CD4-positive, alpha-beta T cell (primary cell): ENCODE results near the gene LST1. TPM values are rescaled to one million over a fixed set of nuclear protein-coding genes. Genes with fewer than 3 reads are reported as not detected.

ENCODE experiments used
- ATAC-seq: fragments of 200-7000 bp; cut with Tn5 transposase; one replicate; pipeline ENCODE4 v1.10.0; 2022; ENCODE audit warnings: mild to moderate bottlenecking; ENCODE audit not compliant: poor library complexity
- CTCF ChIA-PET: fragments of 350-600 bp; sonication (Branson Sonifier 250); formaldehyde crosslinking; loops from one replicate; lab custom pipeline; 2021; ENCODE audit warnings: antibody characterized with exemption, inconsistent platforms; lab: Charles Lee
- POLR2A ChIA-PET: fragments of 350-600 bp; sonication (Branson Sonifier 250); formaldehyde crosslinking; loops from one replicate; lab custom pipeline; 2021; ENCODE audit warnings: antibody characterized with exemption, inconsistent platforms; lab: Charles Lee
- DNase-seq, 14 experiments: peaks; one replicate each; pipeline ENCODE4 v3.0.0-alpha.2; 2013 to 2020; ENCODE audit warnings: mixed read lengths in 2 of 14
- H3K27ac ChIP-seq, 2 donors: one replicate each; pipeline versions ENCODE4 v1.5.1 to v1.7.0; 2013; ENCODE audit warnings: low read length in 2 of 2, low read depth in 1 of 2, mild to moderate bottlenecking in 1 of 2
- H3K27me3 ChIP-seq, 2 experiments: 1 replicate in 1 of 2; 2 replicates in 1 of 2; pipeline versions ENCODE4 v1.6.1 to v1.7.0; 2013; ENCODE audit warnings: low read length in 2 of 2, control low read depth in 1 of 2, mild to moderate bottlenecking in 1 of 2, moderate library complexity in 1 of 2; ENCODE audit not compliant: insufficient read depth in 2 of 2, control insufficient read depth in 1 of 2
- H3K36me3 ChIP-seq: one replicate; pipeline ENCODE4 v1.6.1; 2013; ENCODE audit warnings: low read length, control low read depth; ENCODE audit not compliant: insufficient read depth
- H3K4me1 ChIP-seq: one replicate; pipeline ENCODE4 v1.6.1; 2013; ENCODE audit warnings: low read length, control low read depth; ENCODE audit not compliant: insufficient read depth
- H3K4me3 ChIP-seq: one replicate; pipeline ENCODE4 v1.5.1; 2013; ENCODE audit warnings: mild to moderate bottlenecking, low read length, moderate library complexity
- H3K9me3 ChIP-seq, 2 experiments: 1 replicate in 1 of 2; 2 replicates in 1 of 2; pipeline versions ENCODE4 v1.6.1 to v1.7.0; 2013; ENCODE audit warnings: low read length in 2 of 2, mild to moderate bottlenecking in 2 of 2, control low read depth in 1 of 2, moderate library complexity in 1 of 2; ENCODE audit not compliant: control insufficient read depth in 1 of 2, insufficient read depth in 1 of 2
- H3K27ac Mint-ChIP-seq: one replicate; pipeline ENCODE4 v1.8.0; 2020; ENCODE audit warnings: mixed read lengths
- H3K27me3 Mint-ChIP-seq: one replicate; pipeline ENCODE4 v1.8.0; 2021; ENCODE audit warnings: mixed read lengths
- H3K36me3 Mint-ChIP-seq: one replicate; pipeline ENCODE4 v1.8.0; 2021; ENCODE audit warnings: low read depth, mixed read lengths
- H3K4me1 Mint-ChIP-seq: one replicate; pipeline ENCODE4 v1.8.0; 2021; ENCODE audit warnings: low read depth, mixed read lengths
- H3K4me3 Mint-ChIP-seq: one replicate; pipeline ENCODE4 v1.8.0; 2020; ENCODE audit warnings: mild to moderate bottlenecking, mixed read lengths
- H3K9me3 Mint-ChIP-seq: one replicate; pipeline ENCODE4 v1.8.0; 2020; ENCODE audit warnings: mixed read lengths
- intact Hi-C, 2 experiments: fragments of 100-400 bp; cut with DNase I in 1 of 2; cut with micrococcal nuclease in 1 of 2; formaldehyde crosslinking; loops; one replicate each; pipeline versions ENCODE4 v1.15.1 to v1.9.0; 2023 to 2025; cut with DNase I, micrococcal nuclease
- total RNA-seq, 174 experiments: library from RNA in 2 of 174; stranded (reverse) in 2 of 174; gene quantifications; one replicate each; pipeline ENCODE4 v1.2.3 and lab custom pipeline; 2021 to 2026
- TF ChIP-seq, protein P1 (sequence below): fragments of 200-600 bp; IDR thresholded peaks from one replicate; pipeline ENCODE4 v1.8.0; 2022; ENCODE audit warnings: antibody characterized with exemption, mild to moderate bottlenecking

The LST1 gene
- total RNA-seq, 2 experiments from 2014 or later = 8.9 to 10.3 TPM

DNA sequence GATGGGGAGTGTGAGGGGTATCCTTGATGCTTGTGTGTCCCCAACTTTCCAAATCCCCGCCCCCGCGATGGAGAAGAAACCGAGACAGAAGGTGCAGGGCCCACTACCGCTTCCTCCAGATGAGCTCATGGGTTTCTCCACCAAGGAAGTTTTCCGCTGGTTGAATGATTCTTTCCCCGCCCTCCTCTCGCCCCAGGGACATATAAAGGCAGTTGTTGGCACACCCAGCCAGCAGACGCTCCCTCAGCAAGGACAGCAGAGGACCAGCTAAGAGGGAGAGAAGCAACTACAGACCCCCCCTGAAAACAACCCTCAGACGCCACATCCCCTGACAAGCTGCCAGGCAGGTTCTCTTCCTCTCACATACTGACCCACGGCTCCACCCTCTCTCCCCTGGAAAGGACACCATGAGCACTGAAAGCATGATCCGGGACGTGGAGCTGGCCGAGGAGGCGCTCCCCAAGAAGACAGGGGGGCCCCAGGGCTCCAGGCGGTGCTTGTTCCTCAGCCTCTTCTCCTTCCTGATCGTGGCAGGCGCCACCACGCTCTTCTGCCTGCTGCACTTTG, 10.7 kb upstream of the LST1 start, which contains the start of gene TNF:
Gene TNF (plus strand): TSS at position 231 of the 567 bp plus-strand sequence. CDS start 177 bp downstream, at position 408.
- peak within 1 kb of the TSS; percentile 95 for H3K27ac Mint-ChIP-seq
- peak within 1 kb of the TSS; percentile 75 for H3K4me3 ChIP-seq
- ATAC-seq (peak; percentile 14), DNase-seq (peak in 13 of 14 experiments; percentile 47 to 93 (median 64))
- no peaks in the 10 kb centered on the region for H3K9me3 ChIP-seq
- no peaks in the 10 kb centered on the region for H3K27me3 ChIP-seq
- H3K4me3 Mint-ChIP-seq = peak within 1 kb of the TSS; percentile 95
- H3K27ac ChIP-seq = peak within 1 kb of the TSS; percentile 84 to 87
- H3K4me1 Mint-ChIP-seq = peaks cover 95% of the 10 kb centered on the region
- no peaks in the 10 kb centered on the region for H3K27me3 Mint-ChIP-seq
- CTCF ChIA-PET = interaction anchor here (1.3 to 16.9 kb wide), 3 partner anchors 19 to 26 kb away, joined by 4 to 353 read pairs (median 169); partner anchors contain the start of genes ATP6V1G2, NCR3 and NFKBIL1
- no peaks in the 10 kb centered on the region for H3K9me3 Mint-ChIP-seq
- H3K4me1 ChIP-seq = peaks cover 97% of the 10 kb centered on the region
- peaks cover 50% of the 10 kb centered on the region for H3K36me3 Mint-ChIP-seq
- intact Hi-C loops = no loop called here
- peaks cover 31% of the 10 kb centered on the region for H3K36me3 ChIP-seq
- POLR2A ChIA-PET = interaction anchor here (0.8 to 34.9 kb wide), 7 partner anchors 4 to 240 kb away, joined by 3 to 1160 read pairs (median 42); partner anchors contain the start of genes ATP6V1G2, BAG6, DDX39B and HSPA1A
- TF ChIP-seq, protein P1, sequence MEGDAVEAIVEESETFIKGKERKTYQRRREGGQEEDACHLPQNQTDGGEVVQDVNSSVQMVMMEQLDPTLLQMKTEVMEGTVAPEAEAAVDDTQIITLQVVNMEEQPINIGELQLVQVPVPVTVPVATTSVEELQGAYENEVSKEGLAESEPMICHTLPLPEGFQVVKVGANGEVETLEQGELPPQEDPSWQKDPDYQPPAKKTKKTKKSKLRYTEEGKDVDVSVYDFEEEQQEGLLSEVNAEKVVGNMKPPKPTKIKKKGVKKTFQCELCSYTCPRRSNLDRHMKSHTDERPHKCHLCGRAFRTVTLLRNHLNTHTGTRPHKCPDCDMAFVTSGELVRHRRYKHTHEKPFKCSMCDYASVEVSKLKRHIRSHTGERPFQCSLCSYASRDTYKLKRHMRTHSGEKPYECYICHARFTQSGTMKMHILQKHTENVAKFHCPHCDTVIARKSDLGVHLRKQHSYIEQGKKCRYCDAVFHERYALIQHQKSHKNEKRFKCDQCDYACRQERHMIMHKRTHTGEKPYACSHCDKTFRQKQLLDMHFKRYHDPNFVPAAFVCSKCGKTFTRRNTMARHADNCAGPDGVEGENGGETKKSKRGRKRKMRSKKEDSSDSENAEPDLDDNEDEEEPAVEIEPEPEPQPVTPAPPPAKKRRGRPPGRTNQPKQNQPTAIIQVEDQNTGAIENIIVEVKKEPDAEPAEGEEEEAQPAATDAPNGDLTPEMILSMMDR = no peak

DNA sequence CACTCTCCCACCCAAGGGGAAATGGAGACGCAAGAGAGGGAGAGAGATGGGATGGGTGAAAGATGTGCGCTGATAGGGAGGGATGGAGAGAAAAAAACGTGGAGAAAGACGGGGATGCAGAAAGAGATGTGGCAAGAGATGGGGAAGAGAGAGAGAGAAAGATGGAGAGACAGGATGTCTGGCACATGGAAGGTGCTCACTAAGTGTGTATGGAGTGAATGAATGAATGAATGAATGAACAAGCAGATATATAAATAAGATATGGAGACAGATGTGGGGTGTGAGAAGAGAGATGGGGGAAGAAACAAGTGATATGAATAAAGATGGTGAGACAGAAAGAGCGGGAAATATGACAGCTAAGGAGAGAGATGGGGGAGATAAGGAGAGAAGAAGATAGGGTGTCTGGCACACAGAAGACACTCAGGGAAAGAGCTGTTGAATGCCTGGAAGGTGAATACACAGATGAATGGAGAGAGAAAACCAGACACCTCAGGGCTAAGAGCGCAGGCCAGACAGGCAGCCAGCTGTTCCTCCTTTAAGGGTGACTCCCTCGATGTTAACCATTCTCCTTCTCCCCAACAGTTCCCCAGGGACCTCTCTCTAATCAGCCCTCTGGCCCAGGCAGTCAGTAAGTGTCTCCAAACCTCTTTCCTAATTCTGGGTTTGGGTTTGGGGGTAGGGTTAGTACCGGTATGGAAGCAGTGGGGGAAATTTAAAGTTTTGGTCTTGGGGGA, 10.0 kb upstream of the LST1 start:
- H3K9me3 ChIP-seq = no peaks in the 10 kb centered on the region
- Mint-ChIP-seq H3K4me1 (peaks cover 91% of the 10 kb centered on the region), H3K36me3 (peaks cover 57% of the 10 kb centered on the region), H3K4me3 (peak overlapping the region; percentile 95), H3K9me3 (no peaks in the 10 kb centered on the region), H3K27ac (peak overlapping the region; percentile 95), H3K27me3 (no peaks in the 10 kb centered on the region)
- ATAC-seq (no peak), DNase-seq (peak in 1 of 14 experiments; percentile 42)
- H3K4me1 ChIP-seq = peaks cover 92% of the 10 kb centered on the region
- intact Hi-C loops = loop anchor here in 1 of 2 experiments (2.0 kb wide), 1 partner anchor 13 kb away; no protein-coding TSS in a partner anchor
- ChIA-PET POLR2A (interaction anchor here (1.0 to 34.9 kb wide), 8 partner anchors 5 to 379 kb away, joined by 3 to 1160 read pairs (median 26); partner anchors contain the start of genes ATP6V1G2, BAG6, DDX39B and LST1), CTCF (interaction anchor here (1.2 to 16.9 kb wide), 4 partner anchors 10 to 83 kb away, joined by 3 to 353 read pairs (median 87); partner anchors contain the start of genes ATP6V1G2, LST1, NCR3 and NFKBIL1)
- TF ChIP-seq, protein P1 = no peak
- H3K27ac ChIP-seq = peak overlapping the region; percentile 84 to 87
- H3K4me3 ChIP-seq = peak overlapping the region; percentile 75
- H3K27me3 ChIP-seq = no peaks in the 10 kb centered on the region
- peaks cover 37% of the 10 kb centered on the region for H3K36me3 ChIP-seq

DNA sequence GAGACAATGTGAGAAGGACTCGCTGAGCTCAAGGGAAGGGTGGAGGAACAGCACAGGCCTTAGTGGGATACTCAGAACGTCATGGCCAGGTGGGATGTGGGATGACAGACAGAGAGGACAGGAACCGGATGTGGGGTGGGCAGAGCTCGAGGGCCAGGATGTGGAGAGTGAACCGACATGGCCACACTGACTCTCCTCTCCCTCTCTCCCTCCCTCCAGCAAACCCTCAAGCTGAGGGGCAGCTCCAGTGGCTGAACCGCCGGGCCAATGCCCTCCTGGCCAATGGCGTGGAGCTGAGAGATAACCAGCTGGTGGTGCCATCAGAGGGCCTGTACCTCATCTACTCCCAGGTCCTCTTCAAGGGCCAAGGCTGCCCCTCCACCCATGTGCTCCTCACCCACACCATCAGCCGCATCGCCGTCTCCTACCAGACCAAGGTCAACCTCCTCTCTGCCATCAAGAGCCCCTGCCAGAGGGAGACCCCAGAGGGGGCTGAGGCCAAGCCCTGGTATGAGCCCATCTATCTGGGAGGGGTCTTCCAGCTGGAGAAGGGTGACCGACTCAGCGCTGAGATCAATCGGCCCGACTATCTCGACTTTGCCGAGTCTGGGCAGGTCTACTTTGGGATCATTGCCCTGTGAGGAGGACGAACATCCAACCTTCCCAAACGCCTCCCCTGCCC, 9.0 kb upstream of the LST1 start:
- H3K27ac Mint-ChIP-seq = peak overlapping the region; percentile 95
- H3K9me3 Mint-ChIP-seq = no peaks in the 10 kb centered on the region
- Histone ChIP-seq H3K9me3 (no peaks in the 10 kb centered on the region), H3K36me3 (peaks cover 41% of the 10 kb centered on the region), H3K4me1 (peaks cover 83% of the 10 kb centered on the region), H3K4me3 (peak overlapping the region; percentile 75), H3K27ac (peak overlapping the region; percentile 84 to 87), H3K27me3 (no peaks in the 10 kb centered on the region)
- peak overlapping the region; percentile 95 for H3K4me3 Mint-ChIP-seq
- ChIA-PET POLR2A (interaction anchor here (0.9 to 34.9 kb wide), 8 partner anchors 6 to 380 kb away, joined by 3 to 1160 read pairs (median 26); partner anchors contain the start of genes ATP6V1G2, BAG6, DDX39B and LST1), CTCF (interaction anchor here (1.0 to 16.9 kb wide), 6 partner anchors 9 to 84 kb away, joined by 3 to 353 read pairs (median 6); partner anchors contain the start of genes ATP6V1G2, LST1, NCR3 and NFKBIL1)
- peaks cover 86% of the 10 kb centered on the region for H3K4me1 Mint-ChIP-seq
- DNase-seq (peak in 6 of 14 experiments; percentile 31 to 91 (median 57)), ATAC-seq (no peak)
- H3K27me3 Mint-ChIP-seq = no peaks in the 10 kb centered on the region
- H3K36me3 Mint-ChIP-seq = peaks cover 67% of the 10 kb centered on the region
- intact Hi-C loops = loop anchor here in 1 of 2 experiments (2.0 kb wide), 1 partner anchor 14 kb away; no protein-coding TSS in a partner anchor
- TF ChIP-seq, protein P1 = no peak
